HepG2 (cell line): ENCODE results near the gene ADGRV1. TPM values are rescaled to one million over a fixed set of nuclear protein-coding genes. Genes with fewer than 3 reads are reported as not detected.

Experiments
- ATAC-seq: fragments of 200-7000 bp; cut with Tn5 transposase; 3 replicates; pipeline ENCODE4 v1.9.1; 2020; ENCODE audit warnings: mild to moderate bottlenecking, moderate library complexity
- BruUV-seq: library from RNA; stranded (reverse); fragments of 400-500 nt; replicated peaks from 2 replicates; lab custom pipeline; 2021; lab: Mats Ljungman, UMichigan
- CTCF ChIA-PET: fragments of 300-600 bp; formaldehyde crosslinking; extraction: SDS; loops from one replicate; lab custom pipeline; 2021; ENCODE audit warnings: low total read pairs, inconsistent platforms, low intra/inter-chr PET ratio; lab: Yijun Ruan, JAX
- POLR2A ChIA-PET: fragments of 350-600 bp; sonication (Branson Sonifier 250); formaldehyde crosslinking; loops from one replicate; lab custom pipeline; 2020; ENCODE audit warnings: antibody characterized with exemption, inconsistent platforms; lab: Yijun Ruan, JAX
- DNase-seq: peaks from one replicate; pipeline ENCODE4 v3.0.0-alpha.2; 2015; ENCODE audit warnings: low spot score
- FAIRE-seq: peaks from 3 replicates; lab custom pipeline; 2011; peaks lifted over from hg19 to GRCh38; lab: Jason Lieb, UNC
- H2AFZ ChIP-seq: one replicate; pipeline ENCODE4 v1.6.1; 2011; ENCODE audit warnings: low read length, inconsistent platforms
- H3K27ac ChIP-seq: fragments of 300-600 bp; 3 replicates; pipeline ENCODE4 v1.8.0; 2011; ENCODE audit warnings: mixed run types, mild to moderate bottlenecking, mixed read lengths, low read length, inconsistent platforms; ENCODE audit not compliant: insufficient read depth; ENCODE audit errors: extremely low read length
- H3K27me3 ChIP-seq, 2 experiments: fragments of 200-600 bp in 1 of 2; 2 replicates in 1 of 2; 3 replicates in 1 of 2; pipeline versions ENCODE4 v1.6.0 to v1.8.0; 2011; ENCODE audit warnings: low read length in 2 of 2, mild to moderate bottlenecking in 2 of 2, moderate library complexity in 2 of 2, inconsistent platforms in 1 of 2; ENCODE audit not compliant: insufficient read depth in 2 of 2, control insufficient read depth in 1 of 2
- H3K36me3 ChIP-seq, 2 experiments: fragments of 200-600 bp in 1 of 2; replicated peaks in 1 of 2; 2 replicates in 1 of 2; 3 replicates in 1 of 2; pipeline versions ENCODE4 v1.5.1 to v1.8.0; 2011; ENCODE audit warnings: low read length in 2 of 2, inconsistent platforms in 1 of 2; ENCODE audit not compliant: insufficient read depth in 2 of 2, control insufficient read depth in 1 of 2
- H3K4me1 ChIP-seq: 2 replicates; pipeline ENCODE4 v1.5.1; 2012; ENCODE audit warnings: low read length, inconsistent platforms; ENCODE audit not compliant: insufficient read depth
- H3K4me2 ChIP-seq: 2 replicates; pipeline ENCODE4 v1.6.0; 2011; ENCODE audit warnings: low read depth, low read length, inconsistent platforms
- H3K4me3 ChIP-seq, 3 experiments: fragments of 200-600 bp in 1 of 3; sonication (generic), shearing (Covaris generic) in 1 of 3; replicated peaks in 1 of 3; 2 replicates each; pipeline ENCODE4 v1.5.1; 2011 to 2016; ENCODE audit warnings: low read length in 3 of 3, inconsistent platforms in 2 of 3, low read depth in 2 of 3, mild to moderate bottlenecking in 2 of 3, control low read depth in 1 of 3, mixed read lengths in 1 of 3; ENCODE audit not compliant: insufficient read depth in 1 of 3
- H3K79me2 ChIP-seq: one replicate; pipeline ENCODE4 v1.6.1; 2011; ENCODE audit warnings: low read length, inconsistent platforms; ENCODE audit not compliant: insufficient read depth
- H3K9ac ChIP-seq: 2 replicates; pipeline ENCODE4 v1.6.0; 2011; ENCODE audit warnings: mild to moderate bottlenecking, low read depth, low read length, inconsistent platforms; ENCODE audit not compliant: insufficient read depth
- H3K9me3 ChIP-seq: 2 replicates; pipeline ENCODE4 v1.5.1; 2012; ENCODE audit warnings: mild to moderate bottlenecking, low read length
- H4K20me1 ChIP-seq: 2 replicates; pipeline ENCODE4 v1.6.0; 2011; ENCODE audit warnings: inconsistent platforms, mild to moderate bottlenecking, low read length, moderate library complexity; ENCODE audit not compliant: insufficient read depth
- BRD4 ChIP-seq: sonication (generic); formaldehyde crosslinking; IDR thresholded peaks from 2 replicates; pipeline ENCODE4 v1.4.0; 2020; ENCODE audit warnings: missing genetic modification reagents
- CHD4 ChIP-seq: fragments of 200-600 bp; sonication (generic); IDR thresholded peaks from 2 replicates; pipeline ENCODE4 v1.7.0; 2017; ENCODE audit warnings: mild to moderate bottlenecking, low read length, borderline replicate concordance
- NFYC ChIP-seq: IDR thresholded peaks from 2 replicates; pipeline ENCODE4 v1.6.1; 2016; ENCODE audit warnings: missing genetic modification reagents, missing compliant biosample characterization
- PREB ChIP-seq: sonication (generic); formaldehyde crosslinking; IDR thresholded peaks from 2 replicates; pipeline ENCODE4 v1.4.0; 2020; ENCODE audit warnings: missing genetic modification reagents
- ZNF276 ChIP-seq: sonication (generic); formaldehyde crosslinking; IDR thresholded peaks from 2 replicates; pipeline ENCODE4 v1.4.0; 2020; ENCODE audit warnings: mild to moderate bottlenecking, low read depth, missing genetic modification reagents
- ZNF562 ChIP-seq: sonication (generic); formaldehyde crosslinking; IDR thresholded peaks from 2 replicates; pipeline ENCODE4 v1.8.0; 2022; ENCODE audit warnings: missing genetic modification reagents, borderline replicate concordance
- WGBS: methylation state at CpG from one replicate; pipeline ENCODE4 v1.1.6; 2017; ENCODE audit warnings: low lambda C conversion rate; 5-methylcytosine and 5-hydroxymethylcytosine counted together
- in situ Hi-C: cut with HindIII; loops from 2 replicates; pipeline ENCODE4 v1.10.0; 2017; ENCODE audit warnings: low pct_unique_long_range_greater_than_20kb; ENCODE audit not compliant: extremely low pct_ligation_motif_present
- intact Hi-C: fragments of 100-400 bp; cut with micrococcal nuclease; formaldehyde crosslinking; loops from one replicate; pipeline ENCODE4 v1.10.0; 2022; ENCODE audit not compliant: unreplicated experiment
- polyA plus RNA-seq, 8 experiments: library from polyadenylated mRNA; depleted of rRNA in 3 of 8; stranded (reverse) in 7 of 8; unstranded in 1 of 8; fragments of >200 nt; fragmentation: Illumina TruSeq in 4 of 8; extraction: Trizol in 4 of 8; gene quantifications; 2 replicates each; pipeline versions ENCODE4 v1.2.1 to v1.2.3, GENCODE V29; 2011 to 2016; ENCODE audit warnings: low read depth in 4 of 8, missing spikeins in 1 of 8, mixed read lengths in 1 of 8; ENCODE audit not compliant: insufficient read depth in 1 of 8
- total RNA-seq, 5 experiments: library from RNA; depleted of rRNA; stranded (reverse); fragments of >200 nt; fragmentation: Illumina TruSeq; extraction: Trizol; gene quantifications; 2 replicates each; pipeline ENCODE4 v1.2.3, GENCODE V29; 2016; ENCODE audit warnings: low read depth in 1 of 5
- TF ChIP-seq, protein P1 (sequence below): sonication (generic); formaldehyde crosslinking; IDR thresholded peaks from 2 replicates; pipeline ENCODE4 v1.5.1; 2020; ENCODE audit warnings: mild to moderate bottlenecking, missing genetic modification reagents, borderline replicate concordance
- TF ChIP-seq, protein P2 (sequence below): sonication (generic); formaldehyde crosslinking; IDR thresholded peaks from 2 replicates; pipeline ENCODE4 v1.8.1; 2023; ENCODE audit warnings: mild to moderate bottlenecking, missing genetic modification reagents

The ADGRV1 gene
- total and polyA plus RNA-seq, 2 of the 13 experiments (the other 11 are each of a cell fraction or from before 2014, with no cell fraction given) = 1.7 to 3.9 TPM

DNA sequence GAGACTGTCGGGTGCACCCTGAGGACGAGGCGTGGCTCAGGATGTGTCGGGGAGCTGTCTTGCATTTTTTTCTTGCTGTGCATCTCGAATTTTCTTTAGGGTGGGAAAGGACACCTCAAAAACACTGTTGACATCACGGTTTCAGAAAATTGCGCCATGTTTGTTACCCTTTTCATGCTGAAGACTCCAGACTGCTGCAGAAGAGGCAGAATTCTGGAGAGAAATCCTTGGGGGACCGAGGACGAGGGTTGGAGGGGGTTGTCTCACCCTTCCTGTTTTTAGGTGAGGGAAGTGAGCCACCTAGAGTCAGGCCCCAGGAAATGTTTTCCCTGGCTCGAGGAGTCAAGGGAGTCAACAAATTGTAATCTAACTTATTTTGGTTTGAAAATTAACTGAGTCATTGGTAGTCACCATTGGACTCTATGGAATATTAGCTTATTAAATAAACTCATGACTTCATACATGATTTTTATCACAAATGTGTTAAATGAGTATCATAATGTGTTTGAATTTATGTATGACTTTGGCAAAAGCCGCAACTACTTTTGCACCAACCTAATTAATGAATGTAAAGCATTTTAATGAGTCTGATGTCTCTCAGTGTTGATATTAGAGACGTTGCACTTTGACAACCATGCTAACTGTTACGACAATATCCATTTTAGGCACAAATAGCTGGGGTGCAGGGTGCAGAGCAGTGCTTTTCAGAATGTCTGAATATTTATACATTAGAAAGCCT is 28.5 kb upstream of the ADGRV1 start (continued):
- TF ChIP-seq, protein P1, sequence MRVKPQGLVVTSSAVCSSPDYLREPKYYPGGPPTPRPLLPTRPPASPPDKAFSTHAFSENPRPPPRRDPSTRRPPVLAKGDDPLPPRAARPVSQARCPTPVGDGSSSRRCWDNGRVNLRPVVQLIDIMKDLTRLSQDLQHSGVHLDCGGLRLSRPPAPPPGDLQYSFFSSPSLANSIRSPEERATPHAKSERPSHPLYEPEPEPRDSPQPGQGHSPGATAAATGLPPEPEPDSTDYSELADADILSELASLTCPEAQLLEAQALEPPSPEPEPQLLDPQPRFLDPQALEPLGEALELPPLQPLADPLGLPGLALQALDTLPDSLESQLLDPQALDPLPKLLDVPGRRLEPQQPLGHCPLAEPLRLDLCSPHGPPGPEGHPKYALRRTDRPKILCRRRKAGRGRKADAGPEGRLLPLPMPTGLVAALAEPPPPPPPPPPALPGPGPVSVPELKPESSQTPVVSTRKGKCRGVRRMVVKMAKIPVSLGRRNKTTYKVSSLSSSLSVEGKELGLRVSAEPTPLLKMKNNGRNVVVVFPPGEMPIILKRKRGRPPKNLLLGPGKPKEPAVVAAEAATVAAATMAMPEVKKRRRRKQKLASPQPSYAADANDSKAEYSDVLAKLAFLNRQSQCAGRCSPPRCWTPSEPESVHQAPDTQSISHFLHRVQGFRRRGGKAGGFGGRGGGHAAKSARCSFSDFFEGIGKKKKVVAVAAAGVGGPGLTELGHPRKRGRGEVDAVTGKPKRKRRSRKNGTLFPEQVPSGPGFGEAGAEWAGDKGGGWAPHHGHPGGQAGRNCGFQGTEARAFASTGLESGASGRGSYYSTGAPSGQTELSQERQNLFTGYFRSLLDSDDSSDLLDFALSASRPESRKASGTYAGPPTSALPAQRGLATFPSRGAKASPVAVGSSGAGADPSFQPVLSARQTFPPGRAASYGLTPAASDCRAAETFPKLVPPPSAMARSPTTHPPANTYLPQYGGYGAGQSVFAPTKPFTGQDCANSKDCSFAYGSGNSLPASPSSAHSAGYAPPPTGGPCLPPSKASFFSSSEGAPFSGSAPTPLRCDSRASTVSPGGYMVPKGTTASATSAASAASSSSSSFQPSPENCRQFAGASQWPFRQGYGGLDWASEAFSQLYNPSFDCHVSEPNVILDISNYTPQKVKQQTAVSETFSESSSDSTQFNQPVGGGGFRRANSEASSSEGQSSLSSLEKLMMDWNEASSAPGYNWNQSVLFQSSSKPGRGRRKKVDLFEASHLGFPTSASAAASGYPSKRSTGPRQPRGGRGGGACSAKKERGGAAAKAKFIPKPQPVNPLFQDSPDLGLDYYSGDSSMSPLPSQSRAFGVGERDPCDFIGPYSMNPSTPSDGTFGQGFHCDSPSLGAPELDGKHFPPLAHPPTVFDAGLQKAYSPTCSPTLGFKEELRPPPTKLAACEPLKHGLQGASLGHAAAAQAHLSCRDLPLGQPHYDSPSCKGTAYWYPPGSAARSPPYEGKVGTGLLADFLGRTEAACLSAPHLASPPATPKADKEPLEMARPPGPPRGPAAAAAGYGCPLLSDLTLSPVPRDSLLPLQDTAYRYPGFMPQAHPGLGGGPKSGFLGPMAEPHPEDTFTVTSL (CRISPR knock-in tag) = no peak

DNA sequence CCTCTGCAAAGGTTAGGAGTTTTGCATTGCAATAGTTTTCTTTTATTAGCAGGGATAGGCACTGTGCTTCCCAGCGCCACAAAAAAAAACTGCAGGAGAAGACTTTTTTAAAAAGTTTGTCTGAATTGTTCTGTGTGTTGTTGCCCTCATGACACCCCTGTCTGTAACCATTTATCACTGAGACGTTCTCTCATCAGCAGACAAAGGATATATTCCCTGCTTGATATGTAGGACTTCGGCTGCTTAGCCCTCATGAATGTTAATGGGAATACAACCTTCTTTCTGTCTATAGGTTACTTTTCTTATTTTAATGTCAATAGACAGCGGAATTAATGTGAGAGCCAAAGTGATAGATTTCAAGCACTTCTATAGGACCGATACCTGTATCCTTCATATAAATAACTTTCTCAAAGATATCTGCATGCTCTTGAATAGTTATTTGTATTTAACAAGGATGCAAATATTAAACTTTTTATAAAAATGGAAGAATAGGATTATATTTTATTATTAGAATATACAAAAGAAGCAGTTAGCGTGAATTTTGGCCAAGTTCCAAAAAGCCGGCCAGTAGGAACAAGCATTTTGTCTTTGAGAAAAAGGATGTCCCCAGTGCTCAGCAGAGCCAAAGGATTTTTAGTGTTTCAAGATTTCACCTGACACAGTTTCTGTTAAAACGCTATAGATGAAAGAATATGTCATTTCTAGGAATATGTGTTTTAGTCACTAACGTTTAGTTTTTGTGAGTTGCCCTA is 27.7 kb upstream of the ADGRV1 start:
- no peaks in the 10 kb centered on the region for H3K36me3 ChIP-seq
- H2AFZ ChIP-seq = no peak overlapping the region
- WGBS = 37% methylated on average over 9 of the region's 9 CpGs
- H3K27ac ChIP-seq = no peak overlapping the region
- intact Hi-C loops (loop anchor here (1.0 kb wide), 1 partner anchor 92 kb away; no protein-coding TSS in a partner anchor), in situ Hi-C loops (loop anchor here (10.0 kb wide), 1 partner anchor 96 kb away; no protein-coding TSS in a partner anchor)
- CTCF ChIA-PET = interaction anchor here (1.2 to 3.1 kb wide), 2 partner anchors 90 to 144 kb away, joined by 3 to 35 read pairs; no protein-coding TSS in a partner anchor
- no peak overlapping the region; a peak in 1 of 6 replicates for H3K4me3 ChIP-seq
- POLR2A ChIA-PET = interaction anchor here (1.0 kb wide), 1 partner anchor 121 kb away, joined by 4 read pairs; the partner anchor contains the start of gene CETN3
- no peak for DNase-seq
- H3K4me2 ChIP-seq = no peak overlapping the region
- H3K4me1 ChIP-seq = peaks cover 30% of the 10 kb centered on the region
- no peak for ATAC-seq
- H3K79me2 ChIP-seq = peaks cover 34% of the 10 kb centered on the region
- H3K9me3 ChIP-seq = no peaks in the 10 kb centered on the region
- no peaks in the 10 kb centered on the region; the same call in 1 of the 2 replicates for H4K20me1 ChIP-seq
- FAIRE-seq = no peak
- BruUV-seq = no TSS peak
- H3K9ac ChIP-seq = no peak overlapping the region
- H3K27me3 ChIP-seq = peaks cover 0 to 4% of the 10 kb centered on the region in 2 experiments; a peak in 1 of 5 replicates
- TF ChIP-seq NFYC (no peak), CHD4 (no peak), PREB (CRISPR knock-in tag) (no peak), ZNF562 (CRISPR knock-in tag) (no peak), ZNF276 (CRISPR knock-in tag) (no peak), BRD4 (CRISPR knock-in tag) (no peak)
- TF ChIP-seq, protein P2, sequence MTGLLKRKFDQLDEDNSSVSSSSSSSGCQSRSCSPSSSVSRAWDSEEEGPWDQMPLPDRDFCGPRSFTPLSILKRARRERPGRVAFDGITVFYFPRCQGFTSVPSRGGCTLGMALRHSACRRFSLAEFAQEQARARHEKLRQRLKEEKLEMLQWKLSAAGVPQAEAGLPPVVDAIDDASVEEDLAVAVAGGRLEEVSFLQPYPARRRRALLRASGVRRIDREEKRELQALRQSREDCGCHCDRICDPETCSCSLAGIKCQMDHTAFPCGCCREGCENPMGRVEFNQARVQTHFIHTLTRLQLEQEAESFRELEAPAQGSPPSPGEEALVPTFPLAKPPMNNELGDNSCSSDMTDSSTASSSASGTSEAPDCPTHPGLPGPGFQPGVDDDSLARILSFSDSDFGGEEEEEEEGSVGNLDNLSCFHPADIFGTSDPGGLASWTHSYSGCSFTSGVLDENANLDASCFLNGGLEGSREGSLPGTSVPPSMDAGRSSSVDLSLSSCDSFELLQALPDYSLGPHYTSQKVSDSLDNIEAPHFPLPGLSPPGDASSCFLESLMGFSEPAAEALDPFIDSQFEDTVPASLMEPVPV (CRISPR knock-in tag) = no peak
